PC-3 (cell line): ENCODE results near the gene LIMS1.
"Not testable (repeated sequence)": the region's sequence is repeated elsewhere in the genome, so short reads cannot be mapped to it uniquely, and the experiment has no call there.

Experiments used
- CTCF ChIP-seq: fragments of 300-600 bp; sonication (generic); conservative IDR thresholded peaks from 2 replicates; pipeline ENCODE4 v1.5.1; 2017; ENCODE audit warnings: antibody characterized with exemption, low read depth, mild to moderate bottlenecking, low read length
- EZH2 ChIP-seq: fragments of 300-600 bp; sonication (generic); IDR thresholded peaks from one replicate; pipeline ENCODE4 v1.6.1; 2017; ENCODE audit warnings: antibody characterized with exemption, mild to moderate bottlenecking, low read length; ENCODE audit not compliant: unreplicated experiment

GRCh38 chr2:108667140-108667539, 132.9 kb downstream of the LIMS1 start:
- not testable (repeated sequence) for TF ChIP-seq CTCF, EZH2
